GM12891 (cell line): Measurements from ENCODE around the gene ADAMTS5. TPM values are rescaled to one million over a fixed set of nuclear protein-coding genes. Genes with fewer than 3 reads are reported as not detected.

ENCODE experiments used
- DNase-seq: peaks from one replicate; pipeline ENCODE4 v3.0.0; 2011; ENCODE audit warnings: low spot score; ENCODE audit not compliant: insufficient read length
- FAIRE-seq: peaks from 2 replicates; lab custom pipeline; 2011; peaks lifted over from hg19 to GRCh38; lab: Jason Lieb, UNC
- PAX5 ChIP-seq: IDR thresholded peaks from 2 replicates; pipeline ENCODE4 v1.6.1; 2011; ENCODE audit warnings: low read length, moderate library complexity, mild to moderate bottlenecking; ENCODE audit not compliant: insufficient read depth, severe bottlenecking
- POLR2A ChIP-seq: IDR thresholded peaks from 2 replicates; pipeline ENCODE4 v1.6.1; 2011; ENCODE audit warnings: low read depth, low read length, control low read depth
- POLR2AphosphoS5 ChIP-seq: IDR thresholded peaks from 2 replicates; pipeline ENCODE4 v1.6.1; 2011; ENCODE audit warnings: low read depth, low read length, control low read depth
- POU2F2 ChIP-seq: IDR thresholded peaks from 2 replicates; pipeline ENCODE4 v1.6.1; 2011; ENCODE audit warnings: low read depth, mild to moderate bottlenecking, control low read depth, low read length, moderate library complexity
- SPI1 ChIP-seq: IDR thresholded peaks from 2 replicates; pipeline ENCODE4 v1.6.1; 2011; ENCODE audit warnings: low read depth, low read length, control low read depth
- TAF1 ChIP-seq: IDR thresholded peaks from 2 replicates; pipeline ENCODE4 v1.6.1; 2011; ENCODE audit warnings: low read depth, low read length, control low read depth
- polyA plus RNA-seq: library from polyadenylated mRNA; unstranded; fragments of >200 nt; gene quantifications from one replicate; pipeline ENCODE4 v1.2.1, GENCODE V29; 2012; ENCODE audit warnings: low read depth, missing spikeins, inconsistent platforms; ENCODE audit not compliant: missing spikeins

The ADAMTS5 gene
- not detected for polyA plus RNA-seq

DNA sequence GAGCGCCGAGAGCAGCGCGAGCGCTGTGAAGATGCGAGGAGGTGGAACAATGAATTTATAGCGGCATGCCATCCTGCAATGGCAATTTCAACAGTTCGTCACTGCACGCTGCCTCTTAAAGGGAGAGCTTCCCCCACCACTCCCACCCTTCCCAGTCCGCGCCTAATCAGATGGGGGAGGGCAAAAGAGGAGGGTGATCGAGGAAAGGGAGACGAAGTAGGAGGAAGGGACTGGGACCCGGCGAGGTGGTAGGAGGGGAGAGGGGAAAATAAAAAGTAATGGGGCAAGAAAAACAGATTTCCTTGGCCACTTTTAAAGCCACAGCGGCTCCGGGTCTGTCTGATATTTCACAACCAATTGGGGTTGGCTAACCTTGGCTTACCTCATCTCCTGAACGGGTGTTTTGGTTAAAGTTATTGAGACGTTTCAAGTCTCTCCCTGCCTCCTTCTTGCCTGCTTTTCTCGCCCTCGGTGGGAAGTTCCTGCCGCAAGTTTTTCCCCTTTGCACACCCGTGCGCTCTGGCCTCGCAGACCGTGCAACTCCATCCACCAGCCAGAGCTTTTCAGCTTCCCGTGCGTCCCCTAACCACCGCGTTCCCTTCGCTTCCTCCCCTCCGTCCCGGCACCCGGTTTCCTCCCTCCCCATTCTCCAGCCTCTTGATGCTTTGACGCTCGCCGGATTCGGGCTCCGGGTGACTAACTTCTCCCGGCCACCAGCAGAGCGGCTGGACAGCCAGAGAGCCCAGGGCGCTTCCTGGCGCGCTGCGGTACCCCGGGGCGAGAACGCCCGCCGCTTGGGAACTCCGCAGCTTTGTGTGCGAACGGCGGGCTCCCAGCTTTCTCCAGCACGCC lies at the start of gene ADAMTS5:
Gene ADAMTS5 (minus strand): TSS at position 27 of the 852 bp plus-strand sequence. CDS start 697 bp downstream, outside the sequence.
- DNase-seq = peak; percentile 7
- no peak for FAIRE-seq
- TF ChIP-seq SPI1 (no peak), PAX5 (no peak), POLR2A (no peak), TAF1 (no peak), POLR2AphosphoS5 (no peak), POU2F2 (no peak)

DNA sequence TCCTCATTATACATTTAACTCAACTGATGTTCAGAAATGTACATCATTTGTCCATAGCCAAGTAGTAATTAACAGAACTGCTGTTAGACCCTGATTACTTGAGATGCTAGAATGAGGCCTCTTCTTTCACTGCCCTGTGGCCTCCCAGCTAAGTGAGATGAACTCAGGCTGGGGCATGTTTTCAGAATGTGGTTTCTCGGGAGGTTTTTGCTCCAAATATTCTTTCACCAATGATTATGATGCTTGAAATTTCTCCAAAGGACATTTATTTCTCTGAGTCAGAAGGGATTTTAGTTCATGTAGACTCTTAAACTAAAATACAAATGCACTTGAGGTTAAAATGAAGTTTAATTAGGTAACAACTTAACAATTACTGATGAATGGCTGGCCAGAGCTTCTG lies 34.6 kb upstream of the ADAMTS5 start:
- no peak for DNase-seq
- TF ChIP-seq SPI1 = no peak
- no peak for TF ChIP-seq POLR2AphosphoS5
- no peak for TF ChIP-seq PAX5
- no peak for TF ChIP-seq POLR2A
- TF ChIP-seq POU2F2 = no peak
- no peak for TF ChIP-seq TAF1
- no peak for FAIRE-seq

DNA sequence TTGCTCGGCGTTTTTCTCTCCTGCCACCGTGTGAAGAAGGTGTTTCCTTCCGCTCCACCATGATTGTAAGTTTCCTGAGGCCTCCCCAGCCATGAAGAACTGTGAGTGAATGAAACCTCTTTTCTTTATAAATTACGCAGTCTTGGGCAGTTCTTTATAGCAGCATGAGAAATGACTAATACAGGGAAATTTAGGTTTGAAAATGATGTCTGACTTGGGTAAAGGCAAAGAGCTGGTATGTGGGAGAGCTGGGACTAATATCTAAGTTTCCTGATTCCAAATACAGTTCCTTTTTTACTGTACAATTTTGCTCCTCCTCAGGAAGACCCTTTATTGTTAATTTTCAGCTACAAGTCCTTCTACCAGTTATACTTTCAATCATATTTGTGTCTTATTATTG lies 16.7 kb upstream of the ADAMTS5 start:
- TF ChIP-seq POLR2A = no peak
- no peak for DNase-seq
- no peak for FAIRE-seq

DNA sequence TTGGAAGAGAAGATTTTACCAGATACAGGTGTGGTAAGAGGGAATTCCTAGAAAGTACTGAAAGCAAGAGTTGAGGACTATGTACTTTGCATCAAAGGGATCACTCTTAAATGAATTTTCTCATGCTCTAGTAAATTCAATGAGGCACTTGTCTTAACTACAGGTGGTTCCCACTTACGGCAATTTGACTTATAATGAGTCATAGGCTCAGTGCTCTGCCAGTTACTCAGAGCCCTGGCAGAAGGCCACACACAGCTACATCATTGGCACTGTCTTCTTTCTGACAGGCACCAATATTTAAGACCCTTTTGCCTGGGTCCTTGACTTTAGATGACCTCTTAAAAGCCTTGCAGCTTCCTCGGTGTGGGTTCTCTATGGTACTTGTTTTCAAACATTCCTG lies 15.9 kb upstream of the ADAMTS5 start:
- no peak for TF ChIP-seq POU2F2
- TF ChIP-seq TAF1 = no peak
- TF ChIP-seq POLR2AphosphoS5 = no peak
- no peak for TF ChIP-seq PAX5
- TF ChIP-seq SPI1 = no peak
- no peak for TF ChIP-seq POLR2A
- FAIRE-seq = no peak
- no peak for DNase-seq

DNA sequence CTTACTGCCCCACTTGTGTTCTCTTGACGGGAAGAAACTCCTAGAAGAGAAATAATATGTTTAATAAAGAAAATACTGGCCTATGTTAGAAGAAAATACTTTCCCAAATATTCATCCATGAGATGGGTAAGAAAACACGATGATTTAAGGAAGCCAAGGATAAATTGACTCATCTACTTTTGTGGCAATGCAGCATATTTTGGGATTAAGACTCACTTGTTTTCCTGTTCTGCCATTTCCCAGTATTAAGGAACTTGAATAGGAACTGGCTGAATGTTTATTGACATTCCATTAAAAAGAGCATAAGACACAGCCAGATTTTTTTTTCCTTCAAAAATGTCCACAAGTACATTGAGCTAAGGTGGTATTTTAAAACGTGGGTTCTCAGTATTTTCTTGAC lies 10.9 kb upstream of the ADAMTS5 start:
- no peak for TF ChIP-seq POU2F2
- no peak for TF ChIP-seq SPI1
- no peak for TF ChIP-seq PAX5
- TF ChIP-seq POLR2A = no peak
- TF ChIP-seq TAF1 = no peak
- no peak for TF ChIP-seq POLR2AphosphoS5
- DNase-seq (no peak), FAIRE-seq (no peak)

DNA sequence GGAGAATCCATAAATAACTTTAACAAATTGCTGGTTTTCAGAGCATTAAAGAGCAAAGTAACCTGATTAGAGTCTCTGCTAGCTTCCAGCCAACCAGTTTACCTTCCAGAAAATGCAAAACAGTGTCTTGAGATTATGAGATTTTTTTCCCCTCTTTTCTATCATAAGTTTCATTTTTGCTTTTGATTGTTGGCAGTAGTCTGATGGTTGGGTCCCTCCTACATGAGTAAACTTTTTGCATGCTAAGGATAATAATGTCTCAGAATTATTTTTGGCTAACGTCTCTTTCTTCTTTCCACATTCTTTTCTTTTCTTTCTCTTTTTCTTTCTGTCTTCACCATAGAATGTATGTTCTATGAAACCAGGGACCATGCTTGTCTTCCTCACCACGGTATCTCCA lies 6.3 kb upstream of the ADAMTS5 start:
- FAIRE-seq = no peak
- no peak for DNase-seq
- TF ChIP-seq SPI1 (no peak), POU2F2 (no peak), PAX5 (no peak), TAF1 (no peak), POLR2AphosphoS5 (no peak), POLR2A (no peak)

DNA sequence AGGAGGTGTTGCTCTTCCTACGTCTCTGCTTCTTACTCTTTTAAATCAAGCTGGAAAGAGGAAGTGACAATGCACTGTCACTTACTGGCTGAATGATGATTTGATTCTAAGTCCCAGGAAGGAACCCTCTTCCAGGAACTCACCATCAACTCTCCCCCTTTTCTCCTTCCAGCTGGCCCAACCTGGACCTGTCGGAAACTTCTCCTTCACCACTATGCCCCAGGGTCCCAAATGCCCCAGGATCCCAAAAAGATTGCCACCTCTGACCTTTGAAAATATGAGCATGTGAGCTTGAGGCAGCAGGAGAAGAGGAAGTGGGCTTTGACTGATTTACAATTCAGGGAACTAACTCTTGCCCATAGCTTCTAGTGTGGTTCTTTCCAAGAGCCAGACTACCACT lies 5.3 kb upstream of the ADAMTS5 start:
- DNase-seq (no peak), FAIRE-seq (no peak)
- no peak for TF ChIP-seq PAX5
- no peak for TF ChIP-seq POLR2A
- TF ChIP-seq POU2F2 = no peak
- no peak for TF ChIP-seq TAF1
- no peak for TF ChIP-seq SPI1
- TF ChIP-seq POLR2AphosphoS5 = no peak

DNA sequence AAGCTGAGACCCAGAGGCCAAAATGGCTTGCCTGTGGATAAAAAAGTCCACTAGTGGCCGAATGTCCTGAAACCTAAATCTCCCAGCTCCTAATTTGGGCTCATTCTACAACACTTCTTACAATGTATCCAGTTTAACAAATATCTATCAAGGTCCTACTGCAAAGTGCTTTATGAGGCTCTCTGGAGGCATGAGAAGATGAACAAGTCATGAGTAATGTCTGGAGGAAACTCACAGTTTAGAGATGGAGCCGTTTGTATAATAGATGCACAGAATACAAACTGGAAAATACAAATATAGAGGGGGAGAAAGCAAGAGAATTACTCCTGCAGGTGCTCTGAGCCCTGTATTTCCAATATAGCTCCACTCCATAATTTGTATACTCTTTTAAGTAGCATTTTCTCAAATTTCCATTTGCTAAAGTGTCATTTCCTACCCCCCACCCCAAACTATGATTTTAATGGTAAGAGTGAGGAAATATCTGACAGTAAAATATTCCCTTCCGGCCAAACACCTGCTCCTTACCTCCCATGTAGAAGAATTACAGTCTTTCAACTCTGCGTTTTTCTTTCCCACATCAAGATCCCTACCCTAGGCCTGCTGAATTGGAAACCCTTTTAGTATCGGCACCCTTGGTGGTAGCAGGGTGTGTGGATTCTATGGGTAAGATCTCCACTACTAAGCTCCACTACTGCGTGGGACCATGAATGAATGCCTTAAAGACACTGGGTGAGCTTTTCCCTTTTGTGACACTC lies 3.3 kb upstream of the ADAMTS5 start:
- no peak for DNase-seq
- no peak for FAIRE-seq
- no peak for TF ChIP-seq POU2F2
- TF ChIP-seq SPI1 = no peak
- TF ChIP-seq POLR2A = no peak
- no peak for TF ChIP-seq TAF1
- TF ChIP-seq PAX5 = no peak
- TF ChIP-seq POLR2AphosphoS5 = no peak

DNA sequence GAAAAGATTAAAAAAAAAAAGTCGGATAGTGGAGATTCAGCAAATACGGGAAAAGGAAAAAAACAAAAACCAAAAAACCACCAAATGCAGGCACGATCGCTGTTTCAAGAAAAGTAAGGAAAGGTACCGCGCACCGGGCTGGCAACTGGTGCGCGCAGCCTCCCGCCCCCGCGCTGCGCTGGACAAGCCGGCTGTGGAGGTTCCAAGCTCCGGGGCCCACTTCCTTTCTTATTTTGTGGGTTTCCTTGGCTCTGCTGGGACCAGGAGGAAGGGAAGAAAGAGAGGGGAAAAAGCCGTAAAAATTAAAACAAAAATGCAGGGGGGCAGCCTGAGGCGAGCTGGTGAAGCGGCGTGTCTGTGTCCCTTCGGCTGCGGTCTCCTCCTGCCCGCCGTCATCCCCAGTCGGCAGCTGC lies 233 bp downstream of the ADAMTS5 start:
- TF ChIP-seq POU2F2 (no peak), POLR2A (no peak), SPI1 (no peak), TAF1 (no peak), POLR2AphosphoS5 (no peak), PAX5 (no peak)
- DNase-seq (no peak), FAIRE-seq (no peak)
